WI38 (cell line): ENCODE measurements around the gene TRIM27.

ENCODE experiments used
- H3K4me3 ChIP-seq: 2 replicates; pipeline ENCODE4 v1.5.1; 2011; ENCODE audit warnings: low read depth, mild to moderate bottlenecking, control low read depth, low read length
- CTCF ChIP-seq: IDR thresholded peaks from 2 replicates; pipeline ENCODE4 v1.5.1; 2012; ENCODE audit warnings: low read depth, mild to moderate bottlenecking, control low read depth, low read length

The TRIM27 gene

GRCh38 chr6:28900577-28901256 is 23.1 kb downstream of the TRIM27 start:
- H3K4me3 ChIP-seq = no peak overlapping the region
- TF ChIP-seq CTCF = no peak

- TF ChIP-seq CTCF = no peak
- H3K4me3 ChIP-seq = no peak overlapping the region
Measured at GRCh38 chr6:28898710-28898965, 25.1 kb downstream of the TRIM27 start.

- TF ChIP-seq CTCF = no peak
Measured at GRCh38 chr6:28897369-28897745, 26.4 kb downstream of the TRIM27 start.

GRCh38 chr6:28896505-28897368 is 27.0 kb downstream of the TRIM27 start:
- TF ChIP-seq CTCF = peak; percentile 11; the same call in 1 of the 2 replicates
- H3K4me3 ChIP-seq = peak overlapping the region; percentile 78

More at GRCh38 chr6:28897369-28897745, 26.4 kb downstream of the TRIM27 start:
- peak overlapping the region; percentile 78 for H3K4me3 ChIP-seq

GRCh38 chr6:28895131-28895812 is 28.5 kb downstream of the TRIM27 start:
- H3K4me3 ChIP-seq = peak overlapping the region; percentile 78
- no peak for TF ChIP-seq CTCF

- no peak overlapping the region for H3K4me3 ChIP-seq
- TF ChIP-seq CTCF = no peak
Measured at GRCh38 chr6:28893172-28893799, 30.5 kb downstream of the TRIM27 start.
